NCI-H2196 (cell line): ENCODE measurements around the gene ABR.
"Not testable (repeated sequence)": the region's sequence is repeated elsewhere in the genome, so short reads cannot be mapped to it uniquely, and the experiment has no call there.

Source experiments
- DNase-seq: peaks from one replicate; lab custom pipeline; 2025; ENCODE audit not compliant: unreplicated experiment; lab: John Stamatoyannopoulos, UW

ABR gene

GRCh38 chr17:1073963-1074625 is 105.7 kb downstream of the ABR start:
- not testable (repeated sequence) for DNase-seq

DNA sequence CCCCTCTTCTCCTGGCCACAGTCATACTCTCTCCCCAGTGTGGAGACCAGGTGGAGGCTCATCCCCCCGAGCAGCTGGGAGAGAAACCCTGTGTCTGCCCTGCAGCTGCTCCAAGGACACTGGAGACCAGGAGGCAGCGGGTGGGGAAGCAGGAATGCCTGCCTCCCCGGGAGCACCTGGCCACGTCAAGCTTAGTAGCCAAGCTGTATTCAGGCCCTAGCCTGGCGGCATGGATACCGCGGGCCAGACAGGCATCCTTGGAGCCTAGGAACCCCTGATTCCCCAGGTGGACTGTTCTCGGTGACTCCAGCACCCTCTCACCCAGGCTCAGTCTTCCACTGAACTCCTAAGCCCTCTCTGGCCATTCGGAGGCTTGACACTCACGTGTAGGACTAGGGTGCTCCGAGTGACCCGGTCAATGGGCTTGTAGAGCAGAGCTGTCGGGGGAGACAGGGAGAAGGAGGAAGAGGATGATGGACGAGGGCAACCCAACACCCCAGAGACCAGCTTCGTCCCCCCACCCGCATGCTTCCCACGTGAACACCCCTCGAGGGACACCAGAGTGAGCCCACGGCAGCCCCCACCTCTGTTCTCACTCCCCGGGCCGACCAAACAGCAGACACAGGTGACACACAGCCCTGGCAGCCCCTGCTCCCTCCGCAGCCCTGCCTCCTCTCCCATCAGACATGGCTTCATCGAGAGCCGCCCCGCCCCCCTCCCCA is 106.4 kb downstream of the ABR start:
- DNase-seq, result peak; percentile 18

GRCh38 chr17:1072551-1072961 is 107.2 kb downstream of the ABR start:
- no peak for DNase-seq

DNA sequence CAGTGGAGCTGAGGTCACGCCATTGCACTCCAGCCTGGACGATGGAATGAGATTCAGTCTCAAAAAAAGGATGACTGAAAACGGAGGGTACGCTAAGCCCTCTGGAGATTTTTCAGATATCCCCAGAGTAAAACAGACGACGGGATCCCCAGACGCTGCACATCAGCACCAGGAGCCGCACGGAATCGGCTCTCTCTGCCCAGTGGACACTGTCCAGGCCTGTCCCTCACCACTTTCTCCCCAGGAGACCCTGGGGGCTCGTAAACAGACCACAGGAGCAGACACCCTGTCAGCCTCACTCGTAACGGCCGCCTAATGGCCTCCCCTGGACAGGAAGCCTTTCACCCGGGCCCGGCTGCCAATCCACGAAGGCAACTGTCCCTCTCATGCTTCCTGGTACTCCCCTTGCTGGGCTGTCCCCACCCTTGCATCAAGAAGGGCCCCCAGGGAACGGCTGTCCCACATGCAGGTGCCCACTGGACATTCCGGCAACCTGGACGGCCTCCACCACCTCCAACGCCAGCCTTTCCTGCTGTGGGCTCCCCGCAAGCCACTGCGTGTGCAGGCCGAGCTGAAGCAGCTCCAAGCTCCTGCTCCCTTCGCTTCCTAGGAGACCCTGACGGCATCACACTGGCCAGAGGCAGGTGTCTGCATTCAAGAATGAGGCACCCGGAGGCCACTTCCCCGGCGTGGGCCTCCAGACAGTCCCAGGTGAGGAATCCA is 108.5 kb downstream of the ABR start:
- DNase-seq, result no peak

DNA sequence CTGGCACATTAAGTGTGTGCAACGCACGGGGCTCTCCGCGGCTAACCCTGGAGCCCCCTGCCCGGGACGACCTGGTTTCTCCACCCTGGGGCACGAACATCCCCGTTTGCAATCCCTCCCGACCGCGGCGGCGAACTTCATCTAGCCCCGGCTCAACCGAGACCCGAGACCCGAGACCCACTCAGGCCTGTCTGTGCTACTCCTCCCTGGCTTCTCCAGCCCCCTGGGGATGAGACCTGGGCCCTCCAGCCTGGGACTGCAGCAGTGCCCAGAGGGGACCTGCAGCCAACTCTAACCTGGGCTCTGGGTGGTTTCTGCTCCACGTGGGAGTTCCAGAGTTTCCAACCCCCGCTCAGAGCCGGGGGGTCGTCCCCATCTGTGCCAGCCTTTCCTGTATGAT is 109.4 kb downstream of the ABR start:
- DNase-seq, result no peak

DNA sequence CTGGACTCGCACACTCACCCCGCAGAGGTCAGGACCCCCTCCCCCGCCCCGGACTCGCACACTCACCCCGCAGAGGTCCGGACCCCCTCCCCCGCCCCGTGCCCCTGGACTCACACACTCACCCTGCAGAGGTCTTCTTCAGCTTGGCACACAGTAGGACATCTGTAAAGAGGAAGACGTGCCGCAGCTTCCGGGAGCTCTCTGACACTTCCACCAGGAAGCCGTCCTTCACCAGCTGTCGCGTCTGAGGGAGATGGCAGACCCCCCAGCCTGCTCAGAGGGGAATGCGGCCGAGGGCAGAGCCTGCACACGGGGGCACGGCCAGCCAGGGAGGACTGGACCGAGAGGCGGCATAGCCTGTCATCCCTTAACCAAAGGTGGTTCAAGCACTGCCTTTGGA is 109.9 kb downstream of the ABR start:
- no peak for DNase-seq

GRCh38 chr17:1068356-1068755 is 111.4 kb downstream of the ABR start:
- no peak for DNase-seq

GRCh38 chr17:1067282-1067956 is 112.4 kb downstream of the ABR start:
- DNase-seq, result no peak

DNA sequence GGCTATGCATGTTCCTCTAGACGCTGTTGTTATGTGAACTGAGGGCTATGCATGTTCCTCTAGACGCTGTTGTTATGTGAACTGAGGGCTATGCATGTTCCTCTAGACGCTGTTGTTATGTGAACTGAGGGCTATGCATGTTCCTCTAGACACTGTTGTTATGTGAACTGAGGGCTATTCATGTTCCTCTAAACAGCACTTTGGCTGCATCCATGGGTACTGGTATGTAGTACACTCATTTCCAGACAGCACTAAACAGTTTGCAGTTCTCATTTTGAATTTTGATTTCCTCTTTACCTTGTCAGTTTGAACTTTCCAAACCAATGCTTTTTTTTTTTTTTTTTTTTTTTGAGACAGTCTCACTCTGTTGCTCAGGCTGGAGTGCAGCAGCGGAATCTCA is 114.4 kb downstream of the ABR start:
- DNase-seq, result not testable (repeated sequence)

DNA sequence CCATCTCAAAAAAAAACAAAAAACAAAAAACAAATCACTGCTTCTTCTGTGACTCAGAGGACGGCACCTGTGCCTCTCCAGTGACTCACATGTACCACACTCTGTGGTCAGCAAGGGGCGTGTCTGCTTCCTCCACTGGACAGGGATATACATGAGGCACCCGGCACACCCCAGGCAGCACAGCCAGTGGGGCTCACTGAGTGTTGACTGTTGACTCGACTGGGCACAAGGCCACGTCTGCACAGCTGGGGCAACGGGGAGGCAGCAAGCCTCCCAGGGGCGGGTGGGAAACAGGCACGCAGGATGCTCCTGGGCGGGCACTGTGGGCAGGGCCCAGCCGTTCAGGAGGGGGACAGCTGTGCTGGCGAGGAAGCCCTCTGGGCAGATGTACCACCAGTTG is 118.8 kb downstream of the ABR start:
- DNase-seq, result peak; percentile 54

- DNase-seq, result no peak
Observed at GRCh38 chr17:1059131-1059795, 120.5 kb downstream of the ABR start.

- peak; percentile 61 for DNase-seq
Observed at GRCh38 chr17:1058423-1059130, 121.2 kb downstream of the ABR start.

DNA sequence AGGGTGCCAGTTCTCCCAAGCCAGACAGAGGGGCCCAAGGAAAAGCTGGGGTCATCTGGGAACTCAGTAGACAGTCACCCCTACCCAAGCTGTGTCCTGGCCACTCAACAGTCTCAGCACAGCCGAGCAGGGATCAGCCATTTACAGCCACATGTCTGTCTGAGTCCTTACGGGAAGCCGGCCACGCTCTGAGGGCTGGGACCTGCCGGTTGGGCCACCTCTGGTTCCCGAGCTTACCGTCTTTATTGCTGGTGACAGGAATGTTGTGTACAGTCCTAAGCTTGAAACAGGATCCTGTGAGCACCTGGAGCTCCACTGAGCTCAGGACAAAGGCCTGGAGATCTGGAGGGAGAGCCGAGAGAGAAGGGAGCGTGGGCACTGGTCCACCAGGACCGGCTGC is 123.0 kb downstream of the ABR start:
- no peak for DNase-seq

GRCh38 chr17:1055751-1056645 is 123.8 kb downstream of the ABR start:
- peak; percentile 8 for DNase-seq

DNA sequence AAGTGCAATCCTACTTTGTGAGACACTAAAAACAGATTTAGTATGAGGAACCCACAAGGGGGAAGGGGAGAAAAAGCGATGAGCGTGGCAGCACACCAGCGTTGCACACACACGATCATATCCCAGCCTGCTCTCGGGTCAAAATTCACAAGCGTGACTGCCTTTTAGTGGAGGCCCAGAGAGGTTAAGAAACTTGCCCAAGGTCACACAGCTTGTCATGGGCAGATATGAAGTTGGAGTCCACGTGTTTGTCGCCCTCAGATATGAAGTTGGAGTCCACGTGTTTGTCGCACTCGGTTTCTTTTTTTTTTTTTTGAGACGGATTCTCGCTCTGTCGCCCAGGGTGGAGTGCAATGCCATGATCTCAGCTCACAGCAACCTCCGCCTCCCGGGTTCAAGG is 124.5 kb downstream of the ABR start:
- DNase-seq, result no peak

DNA sequence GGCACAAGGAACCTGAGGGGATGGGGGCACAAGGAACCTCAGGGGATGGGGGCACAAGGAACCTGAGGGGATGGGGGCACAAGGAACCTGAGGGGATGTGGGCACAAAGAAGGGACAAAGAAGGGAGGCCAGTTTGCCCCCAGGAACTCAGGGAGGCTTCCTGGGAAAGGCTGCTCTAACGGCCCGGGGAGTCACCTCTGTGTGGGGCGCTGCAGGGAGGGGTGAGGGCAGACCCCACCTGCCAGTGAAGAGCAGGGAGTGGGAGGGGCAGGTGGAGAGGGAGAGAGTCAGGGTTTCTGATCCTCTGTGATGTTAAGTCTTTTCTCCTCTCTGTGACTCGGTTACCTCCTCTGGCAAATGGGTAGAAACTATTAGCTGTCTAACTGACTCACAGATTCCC is 125.1 kb downstream of the ABR start:
- no peak for DNase-seq

DNA sequence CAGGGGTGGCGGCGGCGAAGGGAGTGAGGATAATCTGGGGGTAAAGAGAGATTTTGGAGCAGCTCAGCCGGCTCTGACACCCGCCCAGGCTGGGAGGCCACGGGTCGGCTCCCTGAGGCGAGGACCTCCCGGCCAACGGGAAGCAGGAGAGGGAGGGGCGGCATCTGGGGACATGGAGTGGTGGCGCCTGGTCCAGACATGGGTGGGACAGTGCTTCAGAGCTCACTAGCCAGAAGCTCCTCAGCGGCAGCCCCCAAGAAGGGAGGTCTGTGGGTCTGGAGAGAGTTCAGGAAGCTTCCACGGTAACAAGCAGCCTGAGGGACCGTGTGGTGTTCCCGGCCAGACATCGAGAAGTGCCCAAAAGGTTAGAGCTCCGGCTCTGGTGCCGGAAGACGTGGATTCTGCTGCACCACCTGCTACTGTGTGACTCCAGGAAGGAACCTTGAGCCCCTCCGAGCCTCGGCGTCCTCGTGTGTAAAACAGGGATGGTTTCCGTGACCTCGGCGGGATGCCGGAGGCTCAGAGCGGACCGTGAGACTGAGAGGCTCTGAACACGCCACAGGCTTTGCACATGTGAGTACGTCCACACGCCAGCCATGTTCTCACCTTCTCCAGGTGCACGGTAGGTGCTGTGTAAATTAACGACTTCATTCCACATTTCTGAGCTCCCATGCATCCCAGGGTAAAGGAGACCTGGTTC is 126.0 kb downstream of the ABR start:
- no peak for DNase-seq

DNA sequence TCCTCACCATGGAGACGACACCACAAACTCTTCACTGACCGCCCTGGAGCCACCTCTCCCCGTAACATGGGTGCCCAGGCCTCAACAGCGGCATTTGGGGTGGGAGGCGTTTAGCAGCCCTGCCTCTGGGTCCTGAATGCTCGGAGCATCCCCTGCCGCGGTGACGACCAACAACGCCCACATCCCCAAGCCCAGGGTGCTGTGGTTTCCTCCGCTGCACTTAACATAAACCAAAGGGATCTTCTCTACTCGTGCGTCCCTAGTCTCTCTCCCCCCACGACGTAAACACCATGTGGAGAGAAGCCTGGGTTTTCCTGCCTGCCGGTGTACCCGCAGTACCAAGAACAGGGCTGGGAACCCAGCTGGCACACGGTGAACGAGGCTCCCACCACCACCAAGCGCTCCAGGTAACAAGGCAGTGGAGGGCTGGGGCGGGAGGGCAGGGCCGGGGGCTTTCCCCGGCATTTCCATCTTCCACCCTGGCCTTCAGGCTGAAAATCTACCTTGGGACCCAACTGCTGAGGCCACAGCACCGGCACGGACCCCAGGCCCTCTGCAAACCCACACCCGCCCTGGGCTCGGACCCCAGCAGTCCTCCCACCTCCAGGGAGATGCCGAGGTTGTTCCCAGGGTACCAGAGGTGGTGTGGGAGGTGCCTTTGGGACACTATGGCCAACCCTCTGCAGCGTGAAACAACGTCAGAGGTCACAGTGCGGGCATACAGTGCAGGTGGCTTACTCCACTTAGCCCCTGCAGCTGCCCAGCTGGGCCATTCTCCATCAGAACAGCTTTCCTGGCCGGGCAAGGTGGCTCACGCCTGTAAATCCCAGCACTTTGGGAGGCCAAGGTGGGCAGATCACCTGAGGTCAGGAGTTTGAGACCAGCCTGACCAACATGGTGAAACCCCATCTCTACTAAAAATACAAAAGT is 128.5 kb downstream of the ABR start:
- DNase-seq, result no peak
